CD14-positive monocyte (primary cell): Measurements from ENCODE around the gene ANGEL2. TPM values are rescaled to one million over a fixed set of nuclear protein-coding genes. Genes with fewer than 3 reads are reported as not detected.

Experiments
- DNase-seq, 3 donors: peaks; one replicate each; pipeline ENCODE4 v3.0.0-alpha.2; 2011 to 2022
- H2AFZ ChIP-seq: 2 replicates; pipeline ENCODE4 v1.6.0; 2012; ENCODE audit warnings: mild to moderate bottlenecking, low read depth, low read length, inconsistent platforms; ENCODE audit not compliant: insufficient read depth, poor library complexity, severe bottlenecking
- H3K27ac ChIP-seq, 2 donors: 1 replicate in 1 of 2; 2 replicates in 1 of 2; pipeline ENCODE4 v1.5.1; 2012 to 2013; ENCODE audit warnings: low read length in 2 of 2, control low read depth in 1 of 2, inconsistent platforms in 1 of 2, low read depth in 1 of 2, mild to moderate bottlenecking in 1 of 2
- H3K27me3 ChIP-seq, 2 donors: one replicate each; pipeline versions ENCODE4 v1.6.0 to v1.6.1; 2011 to 2013; ENCODE audit warnings: low read length in 2 of 2; ENCODE audit not compliant: control insufficient read depth in 2 of 2, insufficient read depth in 2 of 2
- H3K36me3 ChIP-seq, 2 donors: replicated peaks in 1 of 2; 1 replicate in 1 of 2; 2 replicates in 1 of 2; pipeline versions ENCODE4 v1.5.1 to v1.6.1; 2012 to 2013; ENCODE audit warnings: low read length in 2 of 2, control low read depth in 1 of 2, inconsistent platforms in 1 of 2, mild to moderate bottlenecking in 1 of 2; ENCODE audit not compliant: insufficient read depth in 2 of 2, control insufficient read depth in 1 of 2
- H3K4me1 ChIP-seq, 2 donors: 1 replicate in 1 of 2; 2 replicates in 1 of 2; pipeline versions ENCODE4 v1.5.1 to v1.6.1; 2012 to 2013; ENCODE audit warnings: low read length in 2 of 2, control low read depth in 1 of 2, inconsistent platforms in 1 of 2, mild to moderate bottlenecking in 1 of 2, moderate library complexity in 1 of 2; ENCODE audit not compliant: insufficient read depth in 2 of 2, control insufficient read depth in 1 of 2
- H3K4me2 ChIP-seq: replicated peaks from 2 replicates; pipeline ENCODE3; 2012; ENCODE audit warnings: low read length, moderate library complexity, mild to moderate bottlenecking; ENCODE audit not compliant: poor library complexity, severe bottlenecking; ENCODE audit errors: extremely low read depth
- H3K4me3 ChIP-seq, 3 experiments: fragments of 200-600 bp in 1 of 3; sonication (generic) in 1 of 3; replicated peaks in 1 of 3; 1 replicate in 2 of 3; 2 replicates in 1 of 3; pipeline ENCODE4 v1.5.1; 2011 to 2013; ENCODE audit warnings: low read length in 3 of 3, mild to moderate bottlenecking in 3 of 3, control low read depth in 2 of 3, low read depth in 2 of 3, inconsistent platforms in 1 of 3, moderate library complexity in 1 of 3
- H3K79me2 ChIP-seq: 2 replicates; pipeline ENCODE4 v1.6.0; 2012; ENCODE audit warnings: mild to moderate bottlenecking, control low read depth, inconsistent platforms, low read length, moderate library complexity; ENCODE audit not compliant: insufficient read depth
- H3K9ac ChIP-seq: 2 replicates; pipeline ENCODE4 v1.6.0; 2017; ENCODE audit warnings: low read length, mild to moderate bottlenecking; ENCODE audit not compliant: insufficient read depth, poor library complexity, severe bottlenecking
- H3K9me3 ChIP-seq, 2 donors: replicated peaks in 1 of 2; 1 replicate in 1 of 2; 2 replicates in 1 of 2; pipeline versions ENCODE4 v1.5.1 to v1.6.1; 2012 to 2013; ENCODE audit warnings: low read length in 2 of 2, control low read depth in 1 of 2; ENCODE audit not compliant: control insufficient read depth in 1 of 2, insufficient read depth in 1 of 2
- H4K20me1 ChIP-seq: 2 replicates; pipeline ENCODE4 v1.6.0; 2012; ENCODE audit warnings: mild to moderate bottlenecking, low read length, control low read depth, moderate library complexity; ENCODE audit not compliant: insufficient read depth
- H3K27ac Mint-ChIP-seq, 7 donors: one replicate each; pipeline ENCODE4 v1.8.0; 2020; ENCODE audit warnings: mild to moderate bottlenecking in 7 of 7, mixed read lengths in 7 of 7, moderate library complexity in 6 of 7, inconsistent platforms in 2 of 7
- H3K27me3 Mint-ChIP-seq, 3 donors: one replicate each; pipeline ENCODE4 v1.8.0; 2021 to 2022; ENCODE audit warnings: low read depth in 3 of 3, mild to moderate bottlenecking in 3 of 3, mixed read lengths in 3 of 3, moderate library complexity in 3 of 3, inconsistent platforms in 1 of 3
- H3K36me3 Mint-ChIP-seq, 2 donors: one replicate each; pipeline ENCODE4 v1.8.0; 2020; ENCODE audit warnings: mixed read lengths in 2 of 2, inconsistent platforms in 1 of 2, mild to moderate bottlenecking in 1 of 2
- H3K4me1 Mint-ChIP-seq: one replicate; pipeline ENCODE4 v1.8.0; 2020; ENCODE audit warnings: mild to moderate bottlenecking, mixed read lengths
- H3K4me3 Mint-ChIP-seq, 2 donors: one replicate each; pipeline ENCODE4 v1.8.0; 2020; ENCODE audit warnings: mild to moderate bottlenecking in 2 of 2, mixed read lengths in 2 of 2, moderate library complexity in 1 of 2
- H3K9me3 Mint-ChIP-seq, 7 donors: one replicate each; pipeline ENCODE4 v1.8.0; 2020 to 2022; ENCODE audit warnings: mixed read lengths in 7 of 7, mild to moderate bottlenecking in 6 of 7, moderate library complexity in 6 of 7, inconsistent platforms in 2 of 7
- CTCF ChIP-seq: fragments of 200-600 bp; IDR thresholded peaks from one replicate; pipeline ENCODE4 v1.8.0; 2022; ENCODE audit warnings: antibody characterized with exemption, mild to moderate bottlenecking
- WGBS: methylation state at CpG from one replicate; pipeline ENCODE4 v1.1.5; 2013; ENCODE audit warnings: missing lambda C conversion rate; ENCODE audit not compliant: insufficient coverage; 5-methylcytosine and 5-hydroxymethylcytosine counted together
- intact Hi-C, 2 donors: fragments of 100-400 bp; cut with micrococcal nuclease; formaldehyde crosslinking; loops; one replicate each; pipeline versions ENCODE4 v1.15.0 to v1.15.1; 2023
- polyA plus RNA-seq, 3 donors: library from polyadenylated mRNA; depleted of rRNA in 1 of 3; unstranded in 2 of 3; stranded (reverse) in 1 of 3; fragments of 300-500 nt in 2 of 3; fragments of >200 nt in 1 of 3; fragmentation: Illumina TruSeq in 2 of 3; gene quantifications; 1 replicate in 2 of 3; 2 replicates in 1 of 3; pipeline ENCODE4 v1.2.3, GENCODE V29; 2012 to 2021

ANGEL2 gene
- polyA plus RNA-seq, 3 donors: 17.5 to 29.0 (median 18.3) TPM

- peaks cover 13 to 28% of the 10 kb centered on the region in 2 donors for H3K36me3 ChIP-seq
- DNase-seq: no peak
- H3K9me3 Mint-ChIP-seq: no peaks in the 10 kb centered on the region
Measured at GRCh38 chr1:212986551-212986950, 29.1 kb downstream of the ANGEL2 start.

GRCh38 chr1:212984522-212985291 is 31.0 kb downstream of the ANGEL2 start:
- Mint-ChIP-seq H3K36me3 (peaks cover 4 to 6% of the 10 kb centered on the region in 2 donors), H3K27me3 (peaks cover 0 to 1% (median 0%) of the 10 kb centered on the region in 3 donors), H3K9me3 (no peaks in the 10 kb centered on the region), H3K4me3 (no peak overlapping the region), H3K27ac (no peak overlapping the region), H3K4me1 (no peaks in the 10 kb centered on the region)
- no peak for TF ChIP-seq CTCF
- no peaks in the 10 kb centered on the region for H3K9me3 ChIP-seq
- H4K20me1 ChIP-seq: no peaks in the 10 kb centered on the region
- intact Hi-C loops: no loop called here
- no peak overlapping the region for H3K4me2 ChIP-seq
- no peaks in the 10 kb centered on the region for H3K4me1 ChIP-seq
- DNase-seq: no peak
- H3K79me2 ChIP-seq: no peaks in the 10 kb centered on the region
- no peaks in the 10 kb centered on the region for H3K27me3 ChIP-seq
- peaks cover 5 to 15% of the 10 kb centered on the region in 2 donors for H3K36me3 ChIP-seq
- 100% methylated on average over 1 of the region's 6 CpGs for WGBS
- no peak overlapping the region for H2AFZ ChIP-seq
- H3K9ac ChIP-seq: no peak overlapping the region
- no peak overlapping the region for H3K27ac ChIP-seq
- no peak overlapping the region for H3K4me3 ChIP-seq

More at GRCh38 chr1:212986551-212986950, 29.1 kb downstream of the ANGEL2 start:
- Histone ChIP-seq H3K4me2 (no peak overlapping the region), H3K4me3 (no peak overlapping the region), H3K27ac (no peak overlapping the region), H3K27me3 (no peaks in the 10 kb centered on the region), H3K79me2 (no peaks in the 10 kb centered on the region), H3K9ac (no peak overlapping the region), H2AFZ (no peak overlapping the region), H4K20me1 (no peaks in the 10 kb centered on the region), H3K9me3 (no peaks in the 10 kb centered on the region), H3K4me1 (no peaks in the 10 kb centered on the region)
- Mint-ChIP-seq H3K27me3 (no peaks in the 10 kb centered on the region), H3K4me1 (no peaks in the 10 kb centered on the region), H3K4me3 (no peak overlapping the region), H3K27ac (no peak overlapping the region), H3K36me3 (peaks cover 15 to 19% of the 10 kb centered on the region in 2 donors)
- TF ChIP-seq CTCF: no peak
- WGBS: 100% methylated on average over 1 of the region's 2 CpGs
- intact Hi-C loops: no loop called here
